Keratinocyte (primary cell): ENCODE data around the gene CEBPG. TPM values are rescaled to one million over a fixed set of nuclear protein-coding genes. Genes with fewer than 3 reads are reported as not detected.

Source experiments
- DNase-seq: peaks from one replicate; pipeline ENCODE4 v3.0.0-alpha.2; 2011; ENCODE audit warnings: low read depth, missing footprints, low spot score
- FAIRE-seq: peaks from 2 replicates; lab custom pipeline; 2011; peaks lifted over from hg19 to GRCh38; lab: Jason Lieb, UNC
- H2AFZ ChIP-seq: 2 replicates; pipeline ENCODE4 v1.6.0; 2012; ENCODE audit warnings: low read length, control low read depth, inconsistent platforms; ENCODE audit not compliant: control insufficient read depth
- H3K27ac ChIP-seq: 2 replicates; pipeline ENCODE4 v1.5.1; 2011; ENCODE audit warnings: low read length; ENCODE audit not compliant: control insufficient read depth, insufficient read depth
- H3K27me3 ChIP-seq: 3 replicates; pipeline ENCODE4 v1.6.0; 2011; ENCODE audit warnings: low read length; ENCODE audit not compliant: control insufficient read depth, insufficient read depth; ENCODE audit errors: extremely low read depth
- H3K36me3 ChIP-seq, 2 experiments: 2 replicates in 1 of 2; 3 replicates in 1 of 2; pipeline ENCODE4 v1.5.1; 2011; ENCODE audit warnings: low read length in 2 of 2, mild to moderate bottlenecking in 1 of 2; ENCODE audit not compliant: control insufficient read depth in 2 of 2, insufficient read depth in 2 of 2; ENCODE audit errors: extremely low read depth in 1 of 2
- H3K4me1 ChIP-seq: 3 replicates; pipeline ENCODE4 v1.5.1; 2011; ENCODE audit warnings: low read length; ENCODE audit not compliant: control insufficient read depth, insufficient read depth; ENCODE audit errors: extremely low read depth
- H3K4me2 ChIP-seq: 3 replicates; pipeline ENCODE4 v1.6.0; 2011; ENCODE audit warnings: low read depth, low read length; ENCODE audit not compliant: control insufficient read depth, insufficient read depth; ENCODE audit errors: extremely low read depth
- H3K4me3 ChIP-seq, 3 experiments: fragments of 200-600 bp in 1 of 3; sonication (generic) in 1 of 3; 2 replicates in 2 of 3; 3 replicates in 1 of 3; pipeline ENCODE4 v1.5.1; 2011 to 2016; ENCODE audit warnings: low read length in 3 of 3, mild to moderate bottlenecking in 3 of 3, control low read depth in 2 of 3, inconsistent platforms in 1 of 3, low read depth in 1 of 3, mixed read lengths in 1 of 3, mixed run types in 1 of 3, moderate library complexity in 1 of 3; ENCODE audit not compliant: control insufficient read depth in 2 of 3, insufficient read depth in 2 of 3; ENCODE audit errors: extremely low read depth in 1 of 3
- H3K79me2 ChIP-seq: 2 replicates; pipeline ENCODE4 v1.6.0; 2012; ENCODE audit warnings: low read length; ENCODE audit not compliant: control insufficient read depth, insufficient read depth
- H3K9ac ChIP-seq: 3 replicates; pipeline ENCODE4 v1.6.0; 2011; ENCODE audit warnings: low read length; ENCODE audit not compliant: control insufficient read depth, insufficient read depth; ENCODE audit errors: extremely low read depth
- H3K9me1 ChIP-seq: 3 replicates; pipeline ENCODE4 v1.6.0; 2011; ENCODE audit warnings: low read length; ENCODE audit not compliant: control insufficient read depth, insufficient read depth; ENCODE audit errors: extremely low read depth
- H3K9me3 ChIP-seq: 2 replicates; pipeline ENCODE4 v1.5.1; 2012; ENCODE audit warnings: low read depth, low read length; ENCODE audit not compliant: control insufficient read depth
- H4K20me1 ChIP-seq: 3 replicates; pipeline ENCODE4 v1.6.0; 2011; ENCODE audit warnings: low read length; ENCODE audit not compliant: control insufficient read depth, insufficient read depth; ENCODE audit errors: extremely low read depth
- EZH2 ChIP-seq: IDR thresholded peaks from one replicate; pipeline ENCODE4 v1.6.1; 2012; ENCODE audit warnings: inconsistent platforms, mild to moderate bottlenecking, low read length, moderate library complexity
- dilution Hi-C: fragments of 300-500 bp; cut with MboI; formaldehyde crosslinking; loops from one replicate; pipeline ENCODE4 v1.7.0; 2020; ENCODE audit warnings: low sequenced_read_pairs; ENCODE audit not compliant: extremely low pct_ligation_motif_present
- polyA plus RNA-seq, 5 experiments: library from polyadenylated mRNA; depleted of rRNA in 3 of 5; stranded (reverse) in 3 of 5; stranded (forward) in 1 of 5; unstranded in 1 of 5; fragments of >200 nt; gene quantifications; 1 replicate in 1 of 5; 2 replicates in 3 of 5; 3 replicates in 1 of 5; pipeline versions ENCODE4 v1.2.1 to v1.2.3, GENCODE V29; 2011 to 2012; ENCODE audit warnings: missing spikeins in 2 of 5, low read depth in 1 of 5, low replicate concordance in 1 of 5
- TF ChIP-seq, protein P1 (sequence below), 3 experiments: IDR thresholded peaks in 1 of 3; conservative IDR thresholded peaks in 1 of 3; optimal IDR thresholded peaks in 1 of 3; 2 replicates in 2 of 3; 3 replicates in 1 of 3; pipeline versions ENCODE3 to v1.5.1; 2011; ENCODE audit warnings: low read length in 3 of 3, mild to moderate bottlenecking in 3 of 3, moderate library complexity in 2 of 3, control low read depth in 1 of 3, inconsistent platforms in 1 of 3; ENCODE audit not compliant: insufficient read depth in 2 of 3; ENCODE audit errors: extremely low read depth in 1 of 3

The CEBPG gene
- polyA plus RNA-seq, 1 donor (not counting 4 experiments of a cell fraction or from before 2014, with no cell fraction given): 31.9 TPM

DNA sequence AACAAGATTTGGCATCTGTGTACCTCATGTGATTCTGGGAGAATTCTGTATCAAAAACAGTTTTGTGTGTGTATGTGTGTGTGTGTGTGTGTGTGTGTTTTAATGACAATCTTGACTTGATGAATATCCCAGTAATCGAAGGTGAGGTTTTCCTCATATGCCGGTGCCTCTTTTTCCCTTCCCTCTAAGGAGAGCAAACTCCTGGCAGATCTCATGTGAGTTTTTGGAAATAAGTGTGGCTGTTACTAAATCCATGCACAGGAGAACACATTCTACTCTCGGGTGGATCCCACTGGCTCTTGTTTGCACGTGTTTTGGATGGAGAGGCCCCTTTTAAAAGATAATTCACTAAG is 29.0 kb upstream of the CEBPG start:
- H3K9ac ChIP-seq: no peak overlapping the region
- H3K4me1 ChIP-seq: peaks cover 6% of the 10 kb centered on the region
- DNase-seq: no peak
- H3K9me1 ChIP-seq: no peaks in the 10 kb centered on the region
- no peak for TF ChIP-seq EZH2
- TF ChIP-seq, protein P1, sequence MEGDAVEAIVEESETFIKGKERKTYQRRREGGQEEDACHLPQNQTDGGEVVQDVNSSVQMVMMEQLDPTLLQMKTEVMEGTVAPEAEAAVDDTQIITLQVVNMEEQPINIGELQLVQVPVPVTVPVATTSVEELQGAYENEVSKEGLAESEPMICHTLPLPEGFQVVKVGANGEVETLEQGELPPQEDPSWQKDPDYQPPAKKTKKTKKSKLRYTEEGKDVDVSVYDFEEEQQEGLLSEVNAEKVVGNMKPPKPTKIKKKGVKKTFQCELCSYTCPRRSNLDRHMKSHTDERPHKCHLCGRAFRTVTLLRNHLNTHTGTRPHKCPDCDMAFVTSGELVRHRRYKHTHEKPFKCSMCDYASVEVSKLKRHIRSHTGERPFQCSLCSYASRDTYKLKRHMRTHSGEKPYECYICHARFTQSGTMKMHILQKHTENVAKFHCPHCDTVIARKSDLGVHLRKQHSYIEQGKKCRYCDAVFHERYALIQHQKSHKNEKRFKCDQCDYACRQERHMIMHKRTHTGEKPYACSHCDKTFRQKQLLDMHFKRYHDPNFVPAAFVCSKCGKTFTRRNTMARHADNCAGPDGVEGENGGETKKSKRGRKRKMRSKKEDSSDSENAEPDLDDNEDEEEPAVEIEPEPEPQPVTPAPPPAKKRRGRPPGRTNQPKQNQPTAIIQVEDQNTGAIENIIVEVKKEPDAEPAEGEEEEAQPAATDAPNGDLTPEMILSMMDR (optimal IDR thresholded peaks at IDR 0.05 in 1 of 3, IDR thresholded peaks at IDR 0.05 in 1 of 3, conservative IDR thresholded peaks at IDR 0.05 in 1 of 3; ENCODE audit: extremely low read depth in 1 of 3, insufficient read depth in 2 of 3, low read length in 3 of 3): no peak
- dilution Hi-C loops: no loop called here
- H3K36me3 ChIP-seq: no peaks in the 10 kb centered on the region
- no peaks in the 10 kb centered on the region for H4K20me1 ChIP-seq
- H3K79me2 ChIP-seq: no peaks in the 10 kb centered on the region
- H2AFZ ChIP-seq: no peak overlapping the region
- peaks cover 7% of the 10 kb centered on the region for H3K27me3 ChIP-seq
- H3K4me3 ChIP-seq: no peak overlapping the region
- no peaks in the 10 kb centered on the region for H3K9me3 ChIP-seq
- H3K27ac ChIP-seq: no peak overlapping the region
- no peak overlapping the region for H3K4me2 ChIP-seq
- peak; percentile 41 for FAIRE-seq

DNA sequence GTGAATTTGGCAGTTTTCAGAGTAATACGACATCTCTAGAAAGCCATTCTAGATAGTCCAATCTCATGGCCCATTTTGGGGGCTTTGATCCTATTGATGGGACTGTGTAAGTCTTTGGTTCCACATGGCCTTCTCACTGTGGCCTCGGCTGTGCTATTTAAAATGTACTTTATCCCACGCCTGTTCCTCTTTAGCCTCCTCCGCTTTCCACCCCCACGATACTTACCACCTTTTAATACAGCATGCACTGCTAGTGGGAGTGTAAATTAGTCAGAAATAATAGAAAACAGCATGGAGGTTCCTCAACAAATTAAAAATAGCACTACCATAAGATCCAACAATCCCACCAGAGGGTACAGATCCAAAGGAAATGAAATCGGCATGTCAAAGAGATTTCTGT is 28.3 kb upstream of the CEBPG start:
- FAIRE-seq: no peak
- no peak for DNase-seq
- Histone ChIP-seq H3K27me3 (peaks cover 7% of the 10 kb centered on the region), H3K9me3 (no peaks in the 10 kb centered on the region), H4K20me1 (no peaks in the 10 kb centered on the region), H3K9ac (no peak overlapping the region), H2AFZ (no peak overlapping the region), H3K9me1 (no peaks in the 10 kb centered on the region), H3K4me2 (no peak overlapping the region), H3K4me1 (peaks cover 12% of the 10 kb centered on the region), H3K36me3 (no peaks in the 10 kb centered on the region), H3K4me3 (no peak overlapping the region), H3K27ac (no peak overlapping the region), H3K79me2 (no peaks in the 10 kb centered on the region)
- TF ChIP-seq EZH2: no peak
- TF ChIP-seq, protein P1 (optimal IDR thresholded peaks at IDR 0.05 in 1 of 3, IDR thresholded peaks at IDR 0.05 in 1 of 3, conservative IDR thresholded peaks at IDR 0.05 in 1 of 3; ENCODE audit: extremely low read depth in 1 of 3, insufficient read depth in 2 of 3, low read length in 3 of 3): no peak
- dilution Hi-C loops: no loop called here
